Osteoblast (primary cell): ENCODE data around the gene EPHB2. TPM values are rescaled to one million over a fixed set of nuclear protein-coding genes. Genes with fewer than 3 reads are reported as not detected.

Experiments used
- DNase-seq: peaks from one replicate; pipeline ENCODE4 v3.0.0; 2011; ENCODE audit warnings: low spot score, mixed read lengths; ENCODE audit not compliant: insufficient read length; ENCODE audit errors: missing footprints
- H2AFZ ChIP-seq: 2 replicates; pipeline ENCODE4 v1.6.0; 2011; ENCODE audit warnings: mild to moderate bottlenecking, low read length
- H3K27ac ChIP-seq: 2 replicates; pipeline ENCODE4 v1.5.1; 2011; ENCODE audit warnings: mild to moderate bottlenecking, low read depth, low read length, moderate library complexity
- H3K27me3 ChIP-seq: 2 replicates; pipeline ENCODE4 v1.6.0; 2012; ENCODE audit warnings: mild to moderate bottlenecking, control low read depth, inconsistent platforms, low read length, moderate library complexity; ENCODE audit not compliant: insufficient read depth
- H3K36me3 ChIP-seq: 2 replicates; pipeline ENCODE4 v1.5.1; 2011; ENCODE audit warnings: mild to moderate bottlenecking, low read length, control low read depth, moderate library complexity; ENCODE audit not compliant: insufficient read depth
- H3K4me1 ChIP-seq: 2 replicates; pipeline ENCODE4 v1.5.1; 2011; ENCODE audit warnings: mild to moderate bottlenecking, low read length, control low read depth, moderate library complexity; ENCODE audit not compliant: insufficient read depth
- H3K4me2 ChIP-seq: 2 replicates; pipeline ENCODE4 v1.6.0; 2011; ENCODE audit warnings: mild to moderate bottlenecking, low read length; ENCODE audit not compliant: insufficient read depth
- H3K4me3 ChIP-seq: fragments of 200-600 bp; sonication (generic); 3 replicates; pipeline ENCODE4 v1.5.1; 2012; ENCODE audit warnings: mild to moderate bottlenecking, low read length, inconsistent platforms; ENCODE audit not compliant: insufficient read depth
- H3K79me2 ChIP-seq: 2 replicates; pipeline ENCODE4 v1.6.0; 2012; ENCODE audit warnings: mild to moderate bottlenecking, low read length, control low read depth, inconsistent platforms; ENCODE audit not compliant: insufficient read depth
- H3K9me3 ChIP-seq: 2 replicates; pipeline ENCODE4 v1.5.1; 2011; ENCODE audit warnings: low read depth, low read length, control low read depth
- H4K20me1 ChIP-seq: 2 replicates; pipeline ENCODE4 v1.6.0; 2012; ENCODE audit warnings: mild to moderate bottlenecking, low read length, control low read depth; ENCODE audit not compliant: insufficient read depth
- CTCF ChIP-seq: IDR thresholded peaks from 2 replicates; pipeline ENCODE4 v1.5.1; 2011; ENCODE audit warnings: mild to moderate bottlenecking, low read depth, low read length, moderate library complexity; ENCODE audit errors: extremely low read depth
- total RNA-seq: library from RNA; depleted of rRNA; stranded (reverse); fragments of >200 nt; gene quantifications from 2 replicates; pipeline ENCODE4 v1.2.3, GENCODE V29; 2012

The EPHB2 gene
- total RNA-seq, 1 donor, result 8.7 TPM

- Histone ChIP-seq H4K20me1 (no peaks in the 10 kb centered on the region), H3K4me2 (no peak overlapping the region), H3K9me3 (no peaks in the 10 kb centered on the region), H2AFZ (no peak overlapping the region), H3K36me3 (no peaks in the 10 kb centered on the region), H3K4me1 (peaks cover 10% of the 10 kb centered on the region), H3K27me3 (no peaks in the 10 kb centered on the region), H3K4me3 (no peak overlapping the region), H3K27ac (no peak overlapping the region), H3K79me2 (no peaks in the 10 kb centered on the region)
- no peak for DNase-seq
- TF ChIP-seq CTCF, result no peak
Measured at GRCh38 chr1:22863766-22864165, 153.1 kb downstream of the EPHB2 start.

GRCh38 chr1:22864886-22865285 is 154.2 kb downstream of the EPHB2 start:
- Histone ChIP-seq H3K4me2 (no peak overlapping the region), H3K27ac (no peak overlapping the region), H3K4me1 (peaks cover 10% of the 10 kb centered on the region), H3K9me3 (no peaks in the 10 kb centered on the region), H3K36me3 (no peaks in the 10 kb centered on the region), H3K79me2 (no peaks in the 10 kb centered on the region), H3K4me3 (no peak overlapping the region), H3K27me3 (no peaks in the 10 kb centered on the region), H2AFZ (no peak overlapping the region), H4K20me1 (no peaks in the 10 kb centered on the region)
- DNase-seq, result no peak
- TF ChIP-seq CTCF, result no peak

- Histone ChIP-seq H3K36me3 (no peaks in the 10 kb centered on the region), H3K27ac (no peak overlapping the region), H4K20me1 (no peaks in the 10 kb centered on the region), H3K4me3 (no peak overlapping the region), H3K4me2 (no peak overlapping the region), H3K79me2 (no peaks in the 10 kb centered on the region), H3K9me3 (no peaks in the 10 kb centered on the region), H2AFZ (no peak overlapping the region), H3K27me3 (no peaks in the 10 kb centered on the region), H3K4me1 (peaks cover 17% of the 10 kb centered on the region)
- no peak for TF ChIP-seq CTCF
- no peak for DNase-seq
Measured at GRCh38 chr1:22865736-22866135, 155.1 kb downstream of the EPHB2 start.

- H3K36me3 ChIP-seq, result no peaks in the 10 kb centered on the region
- no peak for TF ChIP-seq CTCF
- no peaks in the 10 kb centered on the region for H3K79me2 ChIP-seq
- H3K4me3 ChIP-seq, result no peak overlapping the region
- H3K9me3 ChIP-seq, result no peaks in the 10 kb centered on the region
- H3K27ac ChIP-seq, result no peak overlapping the region
- H3K4me2 ChIP-seq, result no peak overlapping the region
- H3K4me1 ChIP-seq, result peaks cover 14% of the 10 kb centered on the region
- no peak for DNase-seq
- H2AFZ ChIP-seq, result no peak overlapping the region
- peaks cover 2% of the 10 kb centered on the region for H4K20me1 ChIP-seq
- H3K27me3 ChIP-seq, result no peaks in the 10 kb centered on the region
Measured at GRCh38 chr1:22866868-22867267, 156.2 kb downstream of the EPHB2 start.
